Parathyroid adenoma (tissue), 2 donors: ENCODE data around the gene RNF220.

Experiments used
- H2AFZ ChIP-seq: fragments of 300-600 bp; sonication (generic); one replicate; pipeline ENCODE4 v1.7.0; 2017; ENCODE audit warnings: antibody characterized with exemption, mild to moderate bottlenecking
- H3K27ac ChIP-seq: fragments of 300-600 bp; sonication (generic); one replicate; pipeline ENCODE4 v1.7.0; 2017
- H3K27me3 ChIP-seq: fragments of 300-600 bp; sonication (generic); one replicate; pipeline ENCODE4 v1.7.0; 2017; ENCODE audit warnings: low read length; ENCODE audit not compliant: control insufficient read depth, insufficient read depth
- H3K36me3 ChIP-seq: fragments of 300-600 bp; sonication (generic); one replicate; pipeline ENCODE4 v1.7.0; 2017; ENCODE audit warnings: low read length; ENCODE audit not compliant: control insufficient read depth, insufficient read depth
- H3K4me1 ChIP-seq: fragments of 300-600 bp; sonication (generic); one replicate; pipeline ENCODE4 v1.7.0; 2017; ENCODE audit warnings: control low read depth
- H3K4me2 ChIP-seq: fragments of 300-600 bp; sonication (generic); one replicate; pipeline ENCODE4 v1.7.0; 2017; ENCODE audit warnings: low read length
- H3K4me3 ChIP-seq: fragments of 300-600 bp; sonication (generic); one replicate; pipeline ENCODE4 v1.7.0; 2017; ENCODE audit warnings: low read depth, low read length
- H3K79me2 ChIP-seq: fragments of 300-600 bp; sonication (generic); one replicate; pipeline ENCODE4 v1.7.0; 2017; ENCODE audit warnings: control low read depth
- H3K9ac ChIP-seq: fragments of 300-600 bp; sonication (generic); one replicate; pipeline ENCODE4 v1.7.0; 2017; ENCODE audit warnings: mild to moderate bottlenecking
- H3K9me3 ChIP-seq: fragments of 300-600 bp; sonication (generic); one replicate; pipeline ENCODE4 v1.7.0; 2017; ENCODE audit warnings: low read length; ENCODE audit not compliant: control insufficient read depth
- CTCF ChIP-seq: fragments of 300-600 bp; sonication (generic); IDR thresholded peaks from one replicate; pipeline ENCODE4 v1.7.0; 2017; ENCODE audit warnings: antibody characterized with exemption, mild to moderate bottlenecking
- donor health status: primary hyperparathyroidism.

The RNF220 gene

GRCh38 chr1:44642255-44642654 is 237.2 kb downstream of the RNF220 start:
- no peaks in the 10 kb centered on the region for H3K36me3 ChIP-seq
- H2AFZ ChIP-seq: no peak overlapping the region
- no peaks in the 10 kb centered on the region for H3K79me2 ChIP-seq
- H3K4me2 ChIP-seq: no peak overlapping the region
- no peaks in the 10 kb centered on the region for H3K27me3 ChIP-seq
- H3K27ac ChIP-seq: no peak overlapping the region
- H3K9me3 ChIP-seq: no peaks in the 10 kb centered on the region
- TF ChIP-seq CTCF: no peak
- no peaks in the 10 kb centered on the region for H3K4me1 ChIP-seq
- H3K4me3 ChIP-seq: no peak overlapping the region
- H3K9ac ChIP-seq: no peak overlapping the region

- Histone ChIP-seq H3K4me2 (no peak overlapping the region), H3K9me3 (no peaks in the 10 kb centered on the region), H3K79me2 (no peaks in the 10 kb centered on the region), H3K27me3 (no peaks in the 10 kb centered on the region), H3K9ac (no peak overlapping the region), H3K4me1 (no peaks in the 10 kb centered on the region), H3K36me3 (no peaks in the 10 kb centered on the region), H2AFZ (no peak overlapping the region), H3K27ac (no peak overlapping the region), H3K4me3 (no peak overlapping the region)
- TF ChIP-seq CTCF: no peak
Observed at GRCh38 chr1:44642925-44643324, 237.9 kb downstream of the RNF220 start.

- no peak overlapping the region for H3K4me2 ChIP-seq
- H3K4me3 ChIP-seq: no peak overlapping the region
- H3K27me3 ChIP-seq: no peaks in the 10 kb centered on the region
- no peak overlapping the region for H2AFZ ChIP-seq
- no peaks in the 10 kb centered on the region for H3K36me3 ChIP-seq
- H3K9me3 ChIP-seq: no peaks in the 10 kb centered on the region
- H3K9ac ChIP-seq: no peak overlapping the region
- H3K79me2 ChIP-seq: no peaks in the 10 kb centered on the region
- H3K27ac ChIP-seq: no peak overlapping the region
- TF ChIP-seq CTCF: no peak
- H3K4me1 ChIP-seq: no peaks in the 10 kb centered on the region
Observed at GRCh38 chr1:44643721-44644334, 238.8 kb downstream of the RNF220 start.

- no peaks in the 10 kb centered on the region for H3K79me2 ChIP-seq
- H2AFZ ChIP-seq: no peak overlapping the region
- H3K27ac ChIP-seq: no peak overlapping the region
- H3K9ac ChIP-seq: no peak overlapping the region
- no peaks in the 10 kb centered on the region for H3K27me3 ChIP-seq
- no peaks in the 10 kb centered on the region for H3K4me1 ChIP-seq
- H3K4me3 ChIP-seq: no peak overlapping the region
- no peaks in the 10 kb centered on the region for H3K9me3 ChIP-seq
- H3K36me3 ChIP-seq: no peaks in the 10 kb centered on the region
- TF ChIP-seq CTCF: no peak
- no peak overlapping the region for H3K4me2 ChIP-seq
Observed at GRCh38 chr1:44644806-44645205, 239.8 kb downstream of the RNF220 start.
